Measurements from ENCODE around the gene TUBA1C.
A peak's percentile ranks its signal among the peaks of the same experiment; 100 is the strongest.
"Not testable (repeated sequence)": the region's sequence is repeated elsewhere in the genome, so short reads cannot be mapped to it uniquely, and the experiment has no call there.

Gene TUBA1C

GRCh38 chr12:49310451-49311000 is 45.6 kb downstream of the TUBA1C start:
- not testable (repeated sequence) for DNase-seq (ENCODE audit: low read depth)

- DNase-seq (ENCODE audit: low read depth), result no peak
Measured at GRCh38 chr12:49314811-49315210, 49.9 kb downstream of the TUBA1C start.

- DNase-seq (ENCODE audit: low read depth), result not testable (repeated sequence)
Measured at GRCh38 chr12:49317118-49317517, 52.2 kb downstream of the TUBA1C start.

GRCh38 chr12:49320411-49321103 is 55.7 kb downstream of the TUBA1C start:
- DNase-seq (ENCODE audit: low read depth), result not testable (repeated sequence)

- no peak for DNase-seq (ENCODE audit: low read depth)
Measured at GRCh38 chr12:49322367-49322707, 57.5 kb downstream of the TUBA1C start.

- DNase-seq (ENCODE audit: low read depth), result peak; percentile 97
Measured at GRCh38 chr12:49322708-49323523, 58.0 kb downstream of the TUBA1C start, which contains the start of gene TROAP. Gene TROAP (plus strand): TSS chr12:49323255. CDS start chr12:49323609, 354 bp downstream.

- DNase-seq (ENCODE audit: low read depth), result no peak
Measured at GRCh38 chr12:49323524-49324097, 58.7 kb downstream of the TUBA1C start.

All from fibroblast of gingiva (primary cell).